Lower lobe of right lung (tissue), 2 donors: ENCODE results near the gene ACKR1. TPM values are rescaled to one million over a fixed set of nuclear protein-coding genes. Genes with fewer than 3 reads are reported as not detected.

Experiments used
- ATAC-seq, 2 donors: fragments of 200-7000 bp; cut with Tn5 transposase; one replicate each; pipeline ENCODE4 v1.9.1; 2020 to 2022; ENCODE audit warnings: mild to moderate bottlenecking in 2 of 2, moderate library complexity in 2 of 2
- DNase-seq: peaks from one replicate; pipeline ENCODE4 v3.0.0-alpha.2; 2020
- H3K27ac ChIP-seq: fragments of 200-600 bp; one replicate; pipeline ENCODE4 v1.8.0; 2022
- H3K27me3 ChIP-seq: fragments of 200-600 bp; one replicate; pipeline ENCODE4 v1.8.0; 2022; ENCODE audit warnings: low read depth
- H3K36me3 ChIP-seq: fragments of 200-600 bp; one replicate; pipeline ENCODE4 v1.8.0; 2022; ENCODE audit warnings: mild to moderate bottlenecking
- H3K4me1 ChIP-seq: fragments of 200-600 bp; one replicate; pipeline ENCODE4 v1.8.0; 2022
- H3K4me3 ChIP-seq: fragments of 200-600 bp; one replicate; pipeline ENCODE4 v1.8.0; 2022; ENCODE audit warnings: mild to moderate bottlenecking
- H3K9me3 ChIP-seq: fragments of 200-600 bp; one replicate; pipeline ENCODE4 v1.8.0; 2022
- CTCF ChIP-seq: fragments of 200-600 bp; IDR thresholded peaks from one replicate; pipeline ENCODE4 v1.8.0; 2022; ENCODE audit warnings: antibody characterized with exemption, mild to moderate bottlenecking
- intact Hi-C: fragments of 100-400 bp; cut with DNase I; formaldehyde crosslinking; loops from one replicate; pipeline ENCODE4 v1.11.0; 2022
- total RNA-seq: library from RNA; stranded (reverse); fragmentation: NEBNext Ultra II Directional; extraction: Animal tissue kit (Norgen Biotek cat#: 25700); gene quantifications from one replicate; pipeline ENCODE4 v1.2.1, GENCODE V29; 2021
- donor health status: DM: no; HTN: yes; CAD: no; lungs with severe emphysema.

ACKR1 gene
- total RNA-seq, 1 donor from 2014 or later = 30.4 TPM

GRCh38 chr1:159228554-159228953, 23.9 kb downstream of the ACKR1 start:
- ATAC-seq = no peak
- no peak for DNase-seq
- Histone ChIP-seq H3K4me1 (no peaks in the 10 kb centered on the region), H3K27ac (no peak overlapping the region), H3K36me3 (no peaks in the 10 kb centered on the region), H3K4me3 (no peak overlapping the region), H3K27me3 (no peaks in the 10 kb centered on the region), H3K9me3 (no peaks in the 10 kb centered on the region)
- intact Hi-C loops = no loop called here
- TF ChIP-seq CTCF = no peak

- ATAC-seq (no peak), DNase-seq (no peak)
- intact Hi-C loops = no loop called here
- Histone ChIP-seq H3K27me3 (no peaks in the 10 kb centered on the region), H3K4me3 (no peak overlapping the region), H3K9me3 (no peaks in the 10 kb centered on the region), H3K27ac (no peak overlapping the region), H3K36me3 (no peaks in the 10 kb centered on the region), H3K4me1 (no peaks in the 10 kb centered on the region)
- no peak for TF ChIP-seq CTCF
Measured at GRCh38 chr1:159229260-159229885, 24.7 kb downstream of the ACKR1 start.

- no peak for ATAC-seq
- intact Hi-C loops = no loop called here
- no peak overlapping the region for H3K27ac ChIP-seq
Measured at GRCh38 chr1:159229896-159230295, 25.2 kb downstream of the ACKR1 start.

GRCh38 chr1:159239551-159240220, 35.0 kb downstream of the ACKR1 start:
- H3K4me3 ChIP-seq = no peak overlapping the region
- H3K27ac ChIP-seq = no peak overlapping the region
- no peaks in the 10 kb centered on the region for H3K36me3 ChIP-seq
- ATAC-seq (no peak), DNase-seq (no peak)
- TF ChIP-seq CTCF = no peak
- intact Hi-C loops = no loop called here
- H3K4me1 ChIP-seq = no peaks in the 10 kb centered on the region
- no peaks in the 10 kb centered on the region for H3K27me3 ChIP-seq
- no peaks in the 10 kb centered on the region for H3K9me3 ChIP-seq

More at GRCh38 chr1:159229896-159230295, 25.2 kb downstream of the ACKR1 start:
- no peaks in the 10 kb centered on the region for H3K27me3 ChIP-seq
- H3K4me1 ChIP-seq = no peaks in the 10 kb centered on the region
- H3K4me3 ChIP-seq = no peak overlapping the region
- no peak for DNase-seq
- no peaks in the 10 kb centered on the region for H3K36me3 ChIP-seq
- TF ChIP-seq CTCF = no peak
- H3K9me3 ChIP-seq = no peaks in the 10 kb centered on the region

GRCh38 chr1:159247266-159247665, 42.6 kb downstream of the ACKR1 start:
- Histone ChIP-seq H3K9me3 (peaks cover 4% of the 10 kb centered on the region), H3K27ac (no peak overlapping the region), H3K4me1 (no peaks in the 10 kb centered on the region), H3K36me3 (no peaks in the 10 kb centered on the region), H3K27me3 (no peaks in the 10 kb centered on the region), H3K4me3 (no peak overlapping the region)
- DNase-seq = no peak
- intact Hi-C loops = no loop called here
- TF ChIP-seq CTCF = no peak
- ATAC-seq = no peak
